Coronary artery (tissue), 2 donors: Measurements from ENCODE around the gene RBM19.

Experiments
- DNase-seq: peaks from one replicate; pipeline ENCODE4 v3.0.0-alpha.2; 2017; ENCODE audit warnings: low spot score
- H3K27ac ChIP-seq, 2 donors: fragments of 200-600 bp; sonication (generic); one replicate each; pipeline ENCODE4 v1.5.1; 2016 to 2019
- H3K4me3 ChIP-seq: fragments of 200-600 bp; sonication (generic); 2 replicates; pipeline ENCODE4 v1.5.1; 2016; ENCODE audit warnings: mild to moderate bottlenecking, moderate library complexity
- TF ChIP-seq, protein P1 (sequence below): fragments of 200-600 bp; sonication (generic); IDR thresholded peaks from one replicate; pipeline ENCODE4 v1.5.1; 2019; ENCODE audit warnings: antibody characterized with exemption

The RBM19 gene

GRCh38 chr12:113914176-113914575, 51.9 kb downstream of the RBM19 start:
- DNase-seq: no peak
- Histone ChIP-seq H3K4me3 (no peak overlapping the region), H3K27ac (no peak overlapping the region)
- TF ChIP-seq, protein P1, sequence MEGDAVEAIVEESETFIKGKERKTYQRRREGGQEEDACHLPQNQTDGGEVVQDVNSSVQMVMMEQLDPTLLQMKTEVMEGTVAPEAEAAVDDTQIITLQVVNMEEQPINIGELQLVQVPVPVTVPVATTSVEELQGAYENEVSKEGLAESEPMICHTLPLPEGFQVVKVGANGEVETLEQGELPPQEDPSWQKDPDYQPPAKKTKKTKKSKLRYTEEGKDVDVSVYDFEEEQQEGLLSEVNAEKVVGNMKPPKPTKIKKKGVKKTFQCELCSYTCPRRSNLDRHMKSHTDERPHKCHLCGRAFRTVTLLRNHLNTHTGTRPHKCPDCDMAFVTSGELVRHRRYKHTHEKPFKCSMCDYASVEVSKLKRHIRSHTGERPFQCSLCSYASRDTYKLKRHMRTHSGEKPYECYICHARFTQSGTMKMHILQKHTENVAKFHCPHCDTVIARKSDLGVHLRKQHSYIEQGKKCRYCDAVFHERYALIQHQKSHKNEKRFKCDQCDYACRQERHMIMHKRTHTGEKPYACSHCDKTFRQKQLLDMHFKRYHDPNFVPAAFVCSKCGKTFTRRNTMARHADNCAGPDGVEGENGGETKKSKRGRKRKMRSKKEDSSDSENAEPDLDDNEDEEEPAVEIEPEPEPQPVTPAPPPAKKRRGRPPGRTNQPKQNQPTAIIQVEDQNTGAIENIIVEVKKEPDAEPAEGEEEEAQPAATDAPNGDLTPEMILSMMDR: no peak

DNA sequence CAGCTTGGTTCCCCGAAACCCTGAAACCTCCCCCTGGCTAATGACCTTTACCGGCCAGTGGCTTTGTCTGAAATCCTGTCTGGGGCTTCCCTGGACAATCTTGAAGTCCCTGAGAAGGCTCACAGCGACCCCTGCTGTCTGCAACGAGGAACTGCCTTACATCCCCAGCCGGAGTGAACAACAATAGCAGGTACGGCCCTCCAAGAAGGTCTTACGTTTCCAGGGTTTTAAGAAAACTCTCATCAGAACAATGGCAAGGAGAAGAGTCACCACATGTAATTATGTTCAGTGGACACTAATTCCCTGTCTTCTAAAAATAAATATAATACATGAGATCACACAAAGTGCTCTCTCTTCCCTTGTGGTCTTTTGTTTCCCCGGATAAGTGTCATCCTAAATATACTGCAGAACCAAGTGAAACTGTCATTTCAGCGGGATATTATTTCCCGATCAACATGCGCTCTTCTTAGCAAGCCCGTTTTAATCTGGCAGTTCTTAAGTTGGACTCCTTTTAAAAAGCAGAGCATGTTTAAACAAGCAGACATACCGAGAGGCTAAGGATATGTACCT, 53.3 kb downstream of the RBM19 start:
- TF ChIP-seq, protein P1: peak; percentile 73
- DNase-seq: no peak
- Histone ChIP-seq H3K4me3 (no peak overlapping the region), H3K27ac (no peak overlapping the region)

- Histone ChIP-seq H3K4me3 (no peak overlapping the region), H3K27ac (no peak overlapping the region)
- TF ChIP-seq, protein P1: no peak
- DNase-seq: no peak
These were observed 54.0 kb downstream of the RBM19 start for GRCh38 chr12:113911971-113912759.

DNA sequence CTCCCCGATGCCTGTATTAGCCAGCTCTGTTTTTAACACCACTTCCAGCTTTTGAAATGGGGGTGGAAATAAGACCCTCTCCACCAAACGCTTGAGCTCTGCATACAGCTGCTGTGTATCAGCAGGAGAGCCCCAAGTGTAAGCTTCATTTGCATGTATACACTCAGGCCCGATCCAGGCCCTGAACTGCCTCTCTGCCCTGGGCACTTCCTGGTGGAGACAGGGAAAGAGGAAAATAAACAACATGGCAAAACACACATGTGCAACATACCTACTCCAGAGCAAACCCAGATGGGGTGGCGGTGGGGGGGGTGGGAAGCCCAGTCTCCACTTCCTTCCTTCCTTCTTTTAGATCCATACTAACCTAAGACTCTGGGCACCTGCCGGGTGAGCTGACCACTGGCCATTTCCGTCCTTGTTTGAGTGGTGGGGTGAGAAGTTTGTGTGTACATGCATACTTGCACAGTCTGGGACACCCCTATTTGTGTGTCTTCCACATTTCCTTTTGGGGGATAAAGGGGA, 55.3 kb downstream of the RBM19 start:
- Histone ChIP-seq H3K27ac (no peak overlapping the region), H3K4me3 (no peak overlapping the region)
- TF ChIP-seq, protein P1: no peak
- no peak for DNase-seq

DNA sequence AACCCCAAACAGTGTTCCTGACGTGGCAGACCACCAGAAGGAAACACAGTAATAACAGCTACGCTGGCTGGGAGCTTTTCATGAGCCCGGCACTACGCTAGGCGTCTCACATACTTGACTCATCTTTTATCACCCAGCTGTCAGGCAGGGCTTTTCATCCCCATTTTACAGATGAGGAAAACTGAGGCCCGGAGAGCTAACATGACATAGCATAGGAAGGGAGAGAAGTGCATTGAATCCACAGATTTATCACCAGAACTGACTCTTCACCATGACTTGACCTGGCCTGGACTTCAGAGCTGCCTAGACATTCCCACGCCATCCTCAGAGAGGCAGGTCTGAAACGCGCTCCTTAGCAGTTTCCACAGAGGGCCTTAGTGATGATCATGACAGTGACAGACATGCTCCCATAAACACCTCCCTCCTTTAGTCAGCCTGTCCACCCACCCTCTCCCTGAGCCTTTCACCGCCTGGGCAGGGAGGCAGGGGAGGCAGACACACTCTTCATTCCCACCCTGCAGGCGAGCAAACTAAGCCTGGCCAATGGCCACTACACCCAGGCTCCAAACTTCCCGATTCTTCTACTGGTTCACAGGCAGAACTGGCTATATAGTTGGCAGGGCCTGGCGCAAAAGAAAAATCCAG, 56.2 kb downstream of the RBM19 start:
- H3K27ac ChIP-seq: no peak overlapping the region
- DNase-seq: no peak
- TF ChIP-seq, protein P1: no peak
- H3K4me3 ChIP-seq: no peak overlapping the region

DNA sequence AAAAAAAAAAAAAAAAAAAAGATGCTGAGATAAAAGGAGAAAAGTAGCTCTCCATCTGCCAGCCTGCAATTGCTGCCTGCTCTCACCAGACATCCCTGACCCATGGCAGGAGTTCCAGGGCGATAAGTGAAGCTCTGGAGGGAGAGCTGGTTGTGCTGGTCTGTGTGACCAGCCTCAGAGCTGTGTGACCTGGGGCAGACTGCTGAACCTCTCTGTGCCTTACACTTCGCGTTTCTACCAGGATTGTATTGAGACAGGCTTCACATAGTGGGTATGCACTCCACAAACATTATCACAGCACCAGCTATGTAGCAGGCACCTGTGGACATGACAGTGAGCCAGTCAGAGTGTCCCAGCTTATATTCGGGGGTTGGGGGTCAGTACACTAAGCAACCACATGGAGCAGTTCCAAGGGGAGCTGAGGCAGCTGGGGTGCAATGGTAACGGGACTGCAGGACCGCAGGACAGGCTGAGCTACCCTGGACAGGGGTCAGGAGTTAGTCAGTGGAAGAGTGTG, 57.5 kb downstream of the RBM19 start:
- TF ChIP-seq, protein P1: no peak
- H3K4me3 ChIP-seq: no peak overlapping the region
- DNase-seq: no peak
- H3K27ac ChIP-seq: no peak overlapping the region
